Epithelial cell of proximal tubule (primary cell): ENCODE data around the gene PDZK1. TPM values are rescaled to one million over a fixed set of nuclear protein-coding genes. Genes with fewer than 3 reads are reported as not detected.
A peak's percentile ranks its signal among the peaks of the same experiment; 100 is the strongest.
"Not testable (repeated sequence)": the region's sequence is repeated elsewhere in the genome, so short reads cannot be mapped to it uniquely, and the experiment has no call there.

ENCODE experiments used
- DNase-seq: peaks from one replicate; pipeline ENCODE4 v3.0.0-alpha.2; 2011; ENCODE audit warnings: low read depth
- H3K4me3 ChIP-seq: 2 replicates; pipeline ENCODE4 v1.5.1; 2011; ENCODE audit warnings: low read depth, mild to moderate bottlenecking, low read length
- total RNA-seq: library from RNA; depleted of rRNA; stranded (reverse); fragments of >200 nt; gene quantifications from 2 replicates; pipeline ENCODE4 v1.2.3, GENCODE V29; 2015
- TF ChIP-seq, protein P1 (sequence below): conservative IDR thresholded peaks from 2 replicates; pipeline ENCODE4 v1.5.1; 2012; ENCODE audit warnings: low read depth, mild to moderate bottlenecking, low read length

PDZK1 gene
- total RNA-seq, 1 donor from 2014 or later = 5.0 TPM

DNA sequence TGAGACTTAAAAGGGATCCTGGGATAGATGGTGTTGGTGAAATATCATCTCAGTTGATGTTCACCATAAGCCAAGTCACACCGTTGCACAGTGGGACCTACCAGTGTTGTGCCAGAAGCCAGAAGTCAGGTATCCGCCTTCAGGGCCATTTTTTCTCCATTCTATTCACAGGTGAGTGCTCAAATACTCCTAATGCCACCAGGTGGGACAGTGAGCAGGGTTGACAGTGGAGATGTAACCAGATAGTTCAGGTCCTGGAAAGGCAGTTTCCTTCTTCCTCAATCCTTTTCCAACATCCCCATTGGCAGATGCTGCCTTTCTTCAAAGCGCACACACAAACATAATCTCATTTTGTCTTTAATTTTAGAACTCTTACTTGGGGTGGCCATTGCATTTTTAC, 23.7 kb upstream of the PDZK1 start:
- H3K4me3 ChIP-seq = no peak overlapping the region
- DNase-seq = no peak
- TF ChIP-seq, protein P1, sequence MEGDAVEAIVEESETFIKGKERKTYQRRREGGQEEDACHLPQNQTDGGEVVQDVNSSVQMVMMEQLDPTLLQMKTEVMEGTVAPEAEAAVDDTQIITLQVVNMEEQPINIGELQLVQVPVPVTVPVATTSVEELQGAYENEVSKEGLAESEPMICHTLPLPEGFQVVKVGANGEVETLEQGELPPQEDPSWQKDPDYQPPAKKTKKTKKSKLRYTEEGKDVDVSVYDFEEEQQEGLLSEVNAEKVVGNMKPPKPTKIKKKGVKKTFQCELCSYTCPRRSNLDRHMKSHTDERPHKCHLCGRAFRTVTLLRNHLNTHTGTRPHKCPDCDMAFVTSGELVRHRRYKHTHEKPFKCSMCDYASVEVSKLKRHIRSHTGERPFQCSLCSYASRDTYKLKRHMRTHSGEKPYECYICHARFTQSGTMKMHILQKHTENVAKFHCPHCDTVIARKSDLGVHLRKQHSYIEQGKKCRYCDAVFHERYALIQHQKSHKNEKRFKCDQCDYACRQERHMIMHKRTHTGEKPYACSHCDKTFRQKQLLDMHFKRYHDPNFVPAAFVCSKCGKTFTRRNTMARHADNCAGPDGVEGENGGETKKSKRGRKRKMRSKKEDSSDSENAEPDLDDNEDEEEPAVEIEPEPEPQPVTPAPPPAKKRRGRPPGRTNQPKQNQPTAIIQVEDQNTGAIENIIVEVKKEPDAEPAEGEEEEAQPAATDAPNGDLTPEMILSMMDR = no peak

- H3K4me3 ChIP-seq = no peak overlapping the region
- TF ChIP-seq, protein P1 = no peak
- no peak for DNase-seq
These were observed 23.3 kb upstream of the PDZK1 start for GRCh38 chr1:145730467-145730866.

GRCh38 chr1:145729666-145730436, 22.7 kb upstream of the PDZK1 start:
- no peak overlapping the region for H3K4me3 ChIP-seq
- TF ChIP-seq, protein P1 = no peak
- DNase-seq = no peak

GRCh38 chr1:145729196-145729595, 22.0 kb upstream of the PDZK1 start:
- DNase-seq = no peak
- TF ChIP-seq, protein P1 = no peak
- no peak overlapping the region for H3K4me3 ChIP-seq

- not testable (repeated sequence) for DNase-seq, H3K4me3 ChIP-seq
These were observed 19.0 kb upstream of the PDZK1 start for GRCh38 chr1:145726193-145726592.

GRCh38 chr1:145720878-145721671, 13.9 kb upstream of the PDZK1 start:
- H3K4me3 ChIP-seq = peak overlapping the region; percentile 57
- TF ChIP-seq, protein P1 = peak; percentile 77
- DNase-seq = no peak

GRCh38 chr1:145720556-145720877, 13.3 kb upstream of the PDZK1 start:
- TF ChIP-seq, protein P1 = no peak
- peak overlapping the region; percentile 57 for H3K4me3 ChIP-seq
- peak; percentile 66 for DNase-seq
